Activated naive CD4-positive, alpha-beta T cell treated with anti-CD3 and anti-CD28 coated beads, Interleukin-2, amount 50 U/mL, for 24 hours (primary cell): Measurements from ENCODE around the gene KCNH6.
A peak's percentile ranks its signal among the peaks of the same experiment; 100 is the strongest.

Experiments used
- H3K27ac Mint-ChIP-seq: one replicate; pipeline ENCODE4 v1.8.0; 2021; ENCODE audit warnings: mild to moderate bottlenecking, mixed read lengths
- H3K27me3 Mint-ChIP-seq: one replicate; pipeline ENCODE4 v1.8.0; 2021; ENCODE audit warnings: mixed read lengths
- H3K36me3 Mint-ChIP-seq: one replicate; pipeline ENCODE4 v1.8.0; 2021; ENCODE audit warnings: mixed read lengths
- H3K4me1 Mint-ChIP-seq: one replicate; pipeline ENCODE4 v1.8.0; 2021; ENCODE audit warnings: mixed read lengths
- H3K4me3 Mint-ChIP-seq: one replicate; pipeline ENCODE4 v1.8.0; 2021; ENCODE audit warnings: mild to moderate bottlenecking, mixed read lengths
- H3K9me3 Mint-ChIP-seq: one replicate; pipeline ENCODE4 v1.8.0; 2021; ENCODE audit warnings: mixed read lengths

KCNH6 gene

DNA sequence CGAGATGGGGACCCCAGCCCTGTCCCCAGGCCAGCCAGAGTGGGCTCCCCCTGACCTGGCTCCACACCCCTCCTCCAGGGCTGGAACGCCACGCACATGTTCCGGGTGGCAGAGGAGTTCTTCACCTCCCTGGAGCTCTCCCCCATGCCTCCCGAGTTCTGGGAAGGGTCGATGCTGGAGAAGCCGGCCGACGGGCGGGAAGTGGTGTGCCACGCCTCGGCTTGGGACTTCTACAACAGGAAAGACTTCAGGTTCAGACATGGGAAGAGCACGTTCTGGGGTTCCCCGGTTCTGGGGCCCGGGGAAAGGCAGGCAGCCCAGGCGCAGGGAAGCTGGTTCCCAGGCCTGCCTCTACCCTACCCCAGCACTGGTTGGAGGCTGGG is 41.7 kb upstream of the KCNH6 start:
- peaks cover 11% of the 10 kb centered on the region for H3K27me3 Mint-ChIP-seq
- H3K27ac Mint-ChIP-seq: peak overlapping the region; percentile 51
- no peaks in the 10 kb centered on the region for H3K36me3 Mint-ChIP-seq
- H3K4me3 Mint-ChIP-seq: no peak overlapping the region
- H3K4me1 Mint-ChIP-seq: peaks cover 7% of the 10 kb centered on the region
- no peaks in the 10 kb centered on the region for H3K9me3 Mint-ChIP-seq

DNA sequence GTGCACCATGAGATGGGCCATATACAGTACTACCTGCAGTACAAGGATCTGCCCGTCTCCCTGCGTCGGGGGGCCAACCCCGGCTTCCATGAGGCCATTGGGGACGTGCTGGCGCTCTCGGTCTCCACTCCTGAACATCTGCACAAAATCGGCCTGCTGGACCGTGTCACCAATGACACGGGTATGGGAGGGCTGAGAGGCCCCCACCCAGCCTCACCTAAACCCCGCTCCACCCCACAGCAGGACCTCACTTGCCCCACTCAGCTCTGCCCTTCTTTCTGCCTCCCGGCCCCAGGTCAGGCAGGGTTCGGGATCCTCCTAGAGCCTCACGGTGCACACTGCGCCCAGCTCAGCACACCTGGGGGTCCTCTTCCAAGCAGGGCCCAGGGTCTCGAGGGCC is 40.6 kb upstream of the KCNH6 start:
- Mint-ChIP-seq H3K27ac (no peak overlapping the region), H3K36me3 (no peaks in the 10 kb centered on the region), H3K9me3 (no peaks in the 10 kb centered on the region), H3K4me1 (peaks cover 6% of the 10 kb centered on the region), H3K4me3 (no peak overlapping the region), H3K27me3 (peaks cover 11% of the 10 kb centered on the region)

DNA sequence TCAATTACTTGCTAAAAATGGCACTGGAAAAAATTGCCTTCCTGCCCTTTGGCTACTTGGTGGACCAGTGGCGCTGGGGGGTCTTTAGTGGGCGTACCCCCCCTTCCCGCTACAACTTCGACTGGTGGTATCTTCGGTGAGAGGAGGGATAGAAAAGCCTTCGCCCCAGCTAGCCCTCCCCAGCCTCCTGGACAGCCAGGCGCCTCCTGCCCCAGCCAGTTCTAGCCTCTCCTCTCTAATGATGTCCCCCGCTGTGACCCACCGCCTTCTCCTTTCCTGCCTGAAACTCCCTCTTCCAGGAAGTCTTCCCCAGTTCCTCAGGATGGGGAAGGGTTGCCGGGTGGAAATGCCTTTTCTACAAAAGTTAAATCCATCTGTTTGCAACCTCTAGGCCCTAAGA is 40.1 kb upstream of the KCNH6 start:
- peaks cover 6% of the 10 kb centered on the region for H3K27me3 Mint-ChIP-seq
- H3K27ac Mint-ChIP-seq: no peak overlapping the region
- H3K4me1 Mint-ChIP-seq: peaks cover under 1% of the 10 kb centered on the region
- no peaks in the 10 kb centered on the region for H3K9me3 Mint-ChIP-seq
- no peak overlapping the region for H3K4me3 Mint-ChIP-seq
- no peaks in the 10 kb centered on the region for H3K36me3 Mint-ChIP-seq

- Mint-ChIP-seq H3K27ac (no peak overlapping the region), H3K4me3 (no peak overlapping the region), H3K9me3 (no peaks in the 10 kb centered on the region), H3K27me3 (peaks cover 2% of the 10 kb centered on the region), H3K4me1 (no peaks in the 10 kb centered on the region), H3K36me3 (no peaks in the 10 kb centered on the region)
Observed at GRCh38 chr17:63483655-63484575, 39.2 kb upstream of the KCNH6 start.

- H3K4me3 Mint-ChIP-seq: no peak overlapping the region
- no peaks in the 10 kb centered on the region for H3K4me1 Mint-ChIP-seq
- no peaks in the 10 kb centered on the region for H3K27me3 Mint-ChIP-seq
- H3K36me3 Mint-ChIP-seq: no peaks in the 10 kb centered on the region
- H3K27ac Mint-ChIP-seq: no peak overlapping the region
- H3K9me3 Mint-ChIP-seq: no peaks in the 10 kb centered on the region
Observed at GRCh38 chr17:63486317-63487013, 36.7 kb upstream of the KCNH6 start.

GRCh38 chr17:63487014-63487339 is 36.2 kb upstream of the KCNH6 start:
- no peaks in the 10 kb centered on the region for H3K36me3 Mint-ChIP-seq
- H3K9me3 Mint-ChIP-seq: no peaks in the 10 kb centered on the region
- H3K4me3 Mint-ChIP-seq: no peak overlapping the region
- H3K4me1 Mint-ChIP-seq: no peaks in the 10 kb centered on the region
- no peaks in the 10 kb centered on the region for H3K27me3 Mint-ChIP-seq
- no peak overlapping the region for H3K27ac Mint-ChIP-seq

GRCh38 chr17:63488851-63489250 is 34.3 kb upstream of the KCNH6 start:
- Mint-ChIP-seq H3K4me3 (no peak overlapping the region), H3K27me3 (no peaks in the 10 kb centered on the region), H3K4me1 (no peaks in the 10 kb centered on the region), H3K9me3 (no peaks in the 10 kb centered on the region), H3K27ac (no peak overlapping the region), H3K36me3 (no peaks in the 10 kb centered on the region)

DNA sequence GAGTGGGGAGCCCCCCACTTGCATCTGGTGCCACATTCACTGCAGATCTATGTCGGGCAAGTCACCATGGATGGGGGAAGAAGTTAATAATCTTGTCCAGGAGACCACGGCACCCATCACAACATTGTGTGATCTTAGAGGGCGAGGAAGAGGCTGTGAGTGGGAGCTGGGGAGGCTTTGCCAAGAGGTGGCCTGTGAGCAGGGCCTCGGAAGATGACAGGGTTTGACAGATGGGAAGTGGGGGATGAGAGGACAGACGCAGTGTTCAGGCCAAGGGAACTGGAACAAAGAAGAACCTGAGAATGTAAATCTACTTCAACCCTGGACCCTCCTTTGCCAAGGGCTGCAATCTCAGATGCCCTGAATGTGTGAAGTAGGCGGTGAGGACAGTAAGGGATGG is 33.9 kb upstream of the KCNH6 start:
- Mint-ChIP-seq H3K9me3 (no peaks in the 10 kb centered on the region), H3K27ac (no peak overlapping the region), H3K4me1 (no peaks in the 10 kb centered on the region), H3K4me3 (no peak overlapping the region), H3K36me3 (no peaks in the 10 kb centered on the region), H3K27me3 (no peaks in the 10 kb centered on the region)

- Mint-ChIP-seq H3K27ac (no peak overlapping the region), H3K4me3 (no peak overlapping the region), H3K36me3 (no peaks in the 10 kb centered on the region), H3K9me3 (no peaks in the 10 kb centered on the region), H3K4me1 (no peaks in the 10 kb centered on the region), H3K27me3 (no peaks in the 10 kb centered on the region)
Observed at GRCh38 chr17:63490329-63490728, 32.8 kb upstream of the KCNH6 start.

- H3K27ac Mint-ChIP-seq: no peak overlapping the region
- H3K27me3 Mint-ChIP-seq: no peaks in the 10 kb centered on the region
- no peaks in the 10 kb centered on the region for H3K36me3 Mint-ChIP-seq
- no peak overlapping the region for H3K4me3 Mint-ChIP-seq
- no peaks in the 10 kb centered on the region for H3K9me3 Mint-ChIP-seq
- H3K4me1 Mint-ChIP-seq: no peaks in the 10 kb centered on the region
Observed at GRCh38 chr17:63490858-63491400, 32.2 kb upstream of the KCNH6 start.

- Mint-ChIP-seq H3K4me1 (no peaks in the 10 kb centered on the region), H3K36me3 (no peaks in the 10 kb centered on the region), H3K4me3 (no peak overlapping the region), H3K27me3 (no peaks in the 10 kb centered on the region), H3K9me3 (no peaks in the 10 kb centered on the region), H3K27ac (no peak overlapping the region)
Observed at GRCh38 chr17:63491413-63491812, 31.7 kb upstream of the KCNH6 start.

GRCh38 chr17:63491977-63492618 is 31.1 kb upstream of the KCNH6 start:
- H3K4me1 Mint-ChIP-seq: no peaks in the 10 kb centered on the region
- H3K36me3 Mint-ChIP-seq: no peaks in the 10 kb centered on the region
- no peak overlapping the region for H3K27ac Mint-ChIP-seq
- no peak overlapping the region for H3K4me3 Mint-ChIP-seq
- no peaks in the 10 kb centered on the region for H3K9me3 Mint-ChIP-seq
- no peaks in the 10 kb centered on the region for H3K27me3 Mint-ChIP-seq

GRCh38 chr17:63492940-63493339 is 30.2 kb upstream of the KCNH6 start:
- Mint-ChIP-seq H3K27me3 (no peaks in the 10 kb centered on the region), H3K4me3 (no peak overlapping the region), H3K36me3 (no peaks in the 10 kb centered on the region), H3K27ac (no peak overlapping the region), H3K4me1 (no peaks in the 10 kb centered on the region), H3K9me3 (no peaks in the 10 kb centered on the region)

GRCh38 chr17:63493411-63493810 is 29.7 kb upstream of the KCNH6 start:
- H3K27me3 Mint-ChIP-seq: no peaks in the 10 kb centered on the region
- no peak overlapping the region for H3K27ac Mint-ChIP-seq
- no peaks in the 10 kb centered on the region for H3K36me3 Mint-ChIP-seq
- H3K4me1 Mint-ChIP-seq: no peaks in the 10 kb centered on the region
- H3K4me3 Mint-ChIP-seq: no peak overlapping the region
- H3K9me3 Mint-ChIP-seq: no peaks in the 10 kb centered on the region

DNA sequence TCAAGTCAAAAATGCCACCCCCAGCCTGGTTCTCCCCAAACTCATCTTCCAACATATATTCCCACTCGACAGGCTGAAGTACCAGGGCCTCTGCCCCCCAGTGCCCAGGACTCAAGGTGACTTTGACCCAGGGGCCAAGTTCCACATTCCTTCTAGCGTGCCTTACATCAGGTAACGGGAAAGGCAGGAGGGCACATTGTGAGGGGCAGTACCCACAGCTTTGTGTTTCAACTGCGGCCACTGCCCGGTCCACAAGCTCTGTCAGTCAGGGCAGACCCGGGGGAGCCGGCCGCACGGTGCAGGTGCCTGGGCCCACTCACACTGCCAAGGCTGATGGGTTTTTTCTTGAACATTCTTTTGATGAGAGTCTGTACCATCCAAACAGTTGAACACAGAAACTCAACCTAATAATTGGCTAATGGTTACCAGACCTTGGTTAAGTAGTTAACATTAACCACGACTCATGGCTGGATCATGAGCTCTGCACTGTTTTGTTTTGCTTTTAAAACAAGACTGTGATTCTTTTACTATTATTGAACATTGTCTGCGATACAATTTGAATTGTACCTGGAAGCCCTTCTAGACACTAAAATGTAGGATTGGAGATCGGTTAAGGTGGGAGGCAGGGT is 28.7 kb upstream of the KCNH6 start:
- Mint-ChIP-seq H3K27me3 (no peaks in the 10 kb centered on the region), H3K4me3 (no peak overlapping the region)

More for the DNA sequence above, 28.7 kb upstream of the KCNH6 start:
- no peaks in the 10 kb centered on the region for H3K9me3 Mint-ChIP-seq
- no peaks in the 10 kb centered on the region for H3K36me3 Mint-ChIP-seq
- H3K27ac Mint-ChIP-seq: no peak overlapping the region
- no peaks in the 10 kb centered on the region for H3K4me1 Mint-ChIP-seq
